OCI-LY1 (cell line): ENCODE measurements around the gene VAPB.

ENCODE experiments used
- CTCF ChIP-seq: fragments of 200-600 bp; sonication (generic), shearing (Covaris generic); IDR thresholded peaks from 2 replicates; pipeline ENCODE4 v1.5.1; 2017; ENCODE audit warnings: mild to moderate bottlenecking, antibody characterized with exemption, low read length, moderate library complexity, mixed read lengths
- EZH2 ChIP-seq: fragments of 200-600 bp; sonication (generic), shearing (Covaris generic); IDR thresholded peaks from 2 replicates; pipeline ENCODE4 v1.8.0; 2017; ENCODE audit warnings: borderline replicate concordance, mixed run types, mild to moderate bottlenecking, antibody characterized with exemption, low read length, moderate library complexity, mixed read lengths

GRCh38 chr20:58407966-58408557, 19.0 kb downstream of the VAPB start:
- TF ChIP-seq CTCF (no peak), EZH2 (no peak)
